ENCODE measurements around the gene OR6J1. TPM values are rescaled to one million over a fixed set of nuclear protein-coding genes. Genes with fewer than 3 reads are reported as not detected.
"Not testable (repeated sequence)": the region's sequence is repeated elsewhere in the genome, so short reads cannot be mapped to it uniquely, and the experiment has no call there.

OR6J1 gene
- total RNA-seq, 2 donors from 2014 or later, result not detected

DNA sequence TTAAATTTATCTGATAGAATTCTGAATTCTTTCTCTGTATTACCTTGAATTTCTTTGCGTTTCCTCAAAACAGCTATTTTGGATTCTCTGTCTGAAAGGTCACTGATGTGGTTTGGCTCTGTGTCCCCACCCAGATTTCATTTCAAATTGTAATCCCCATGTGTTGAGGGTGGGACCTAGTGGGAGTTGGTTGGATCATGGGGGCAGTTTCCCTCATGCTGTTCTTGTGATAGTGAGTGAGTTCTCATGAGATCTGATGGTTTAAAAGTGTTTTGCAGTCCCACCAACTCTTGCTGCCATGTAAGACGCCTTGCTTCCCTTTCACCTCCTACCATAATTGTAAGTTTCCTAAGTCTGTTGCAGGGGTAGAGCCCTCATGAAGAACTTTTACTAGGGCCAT lies 34.1 kb upstream of the OR6J1 start:
- no peaks in the 10 kb centered on the region for H3K27me3 ChIP-seq
- no peaks in the 10 kb centered on the region for H3K36me3 ChIP-seq
- H3K27ac ChIP-seq, result no peak overlapping the region
- H3K4me1 ChIP-seq, result no peaks in the 10 kb centered on the region
- TF ChIP-seq, protein P1, sequence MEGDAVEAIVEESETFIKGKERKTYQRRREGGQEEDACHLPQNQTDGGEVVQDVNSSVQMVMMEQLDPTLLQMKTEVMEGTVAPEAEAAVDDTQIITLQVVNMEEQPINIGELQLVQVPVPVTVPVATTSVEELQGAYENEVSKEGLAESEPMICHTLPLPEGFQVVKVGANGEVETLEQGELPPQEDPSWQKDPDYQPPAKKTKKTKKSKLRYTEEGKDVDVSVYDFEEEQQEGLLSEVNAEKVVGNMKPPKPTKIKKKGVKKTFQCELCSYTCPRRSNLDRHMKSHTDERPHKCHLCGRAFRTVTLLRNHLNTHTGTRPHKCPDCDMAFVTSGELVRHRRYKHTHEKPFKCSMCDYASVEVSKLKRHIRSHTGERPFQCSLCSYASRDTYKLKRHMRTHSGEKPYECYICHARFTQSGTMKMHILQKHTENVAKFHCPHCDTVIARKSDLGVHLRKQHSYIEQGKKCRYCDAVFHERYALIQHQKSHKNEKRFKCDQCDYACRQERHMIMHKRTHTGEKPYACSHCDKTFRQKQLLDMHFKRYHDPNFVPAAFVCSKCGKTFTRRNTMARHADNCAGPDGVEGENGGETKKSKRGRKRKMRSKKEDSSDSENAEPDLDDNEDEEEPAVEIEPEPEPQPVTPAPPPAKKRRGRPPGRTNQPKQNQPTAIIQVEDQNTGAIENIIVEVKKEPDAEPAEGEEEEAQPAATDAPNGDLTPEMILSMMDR (IDR thresholded peaks at IDR 0.05), result no peak
- H3K4me3 ChIP-seq, result no peak overlapping the region
- no peak for DNase-seq (ENCODE audit: low spot score)
- no peaks in the 10 kb centered on the region for H3K9me3 ChIP-seq

DNA sequence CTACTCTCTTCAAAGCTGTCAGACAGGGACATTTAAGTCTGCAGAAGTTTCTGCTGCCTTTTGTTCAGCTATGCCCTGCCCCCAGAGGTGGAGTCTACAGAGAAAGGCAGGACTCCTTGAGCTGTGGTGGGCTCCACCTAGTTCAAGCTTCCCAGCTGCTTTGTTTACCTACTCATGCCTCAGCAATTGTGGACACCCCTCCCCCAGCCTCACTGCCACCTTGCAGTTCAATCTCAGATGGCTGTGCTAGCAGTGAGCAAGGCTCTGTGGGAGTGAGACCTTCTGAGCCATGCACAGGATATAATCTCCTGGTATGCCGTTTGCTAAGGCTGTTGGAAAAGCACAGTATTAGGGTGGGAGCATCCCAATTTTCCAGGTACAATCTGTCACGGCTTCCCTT lies 33.4 kb upstream of the OR6J1 start:
- not testable (repeated sequence) for H3K36me3 ChIP-seq; H3K4me3 ChIP-seq; H3K27me3 ChIP-seq; H3K4me1 ChIP-seq; H3K27ac ChIP-seq; H3K9me3 ChIP-seq; DNase-seq (ENCODE audit: low spot score)

DNA sequence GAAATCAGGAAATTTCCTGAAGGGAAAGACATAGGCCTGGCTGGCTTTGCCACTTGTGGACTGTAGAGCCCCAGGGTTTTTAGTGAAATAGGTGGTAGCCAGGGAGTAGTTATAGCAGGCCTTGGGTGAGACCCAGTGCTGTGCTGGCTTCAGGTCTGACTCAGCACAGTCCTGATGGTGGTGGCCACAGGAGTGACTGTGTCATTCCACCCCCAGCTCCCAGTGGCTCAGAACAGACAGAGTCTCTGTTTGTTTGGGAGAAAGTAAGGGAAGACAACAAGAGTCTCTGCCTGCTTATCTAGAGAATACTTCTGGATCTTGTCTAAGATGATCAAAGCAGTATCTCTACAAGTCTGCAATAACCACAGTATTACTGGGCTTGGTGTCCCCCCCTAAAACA lies 27.5 kb upstream of the OR6J1 start:
- H3K4me3 ChIP-seq, result no peak overlapping the region
- H3K36me3 ChIP-seq, result no peaks in the 10 kb centered on the region
- no peak for DNase-seq (ENCODE audit: low spot score)
- H3K27ac ChIP-seq, result no peak overlapping the region
- H3K27me3 ChIP-seq, result no peaks in the 10 kb centered on the region
- no peaks in the 10 kb centered on the region for H3K4me1 ChIP-seq
- TF ChIP-seq, protein P1 (IDR thresholded peaks at IDR 0.05), result no peak
- H3K9me3 ChIP-seq, result peaks cover 0 to 5% of the 10 kb centered on the region in 2 donors

DNA sequence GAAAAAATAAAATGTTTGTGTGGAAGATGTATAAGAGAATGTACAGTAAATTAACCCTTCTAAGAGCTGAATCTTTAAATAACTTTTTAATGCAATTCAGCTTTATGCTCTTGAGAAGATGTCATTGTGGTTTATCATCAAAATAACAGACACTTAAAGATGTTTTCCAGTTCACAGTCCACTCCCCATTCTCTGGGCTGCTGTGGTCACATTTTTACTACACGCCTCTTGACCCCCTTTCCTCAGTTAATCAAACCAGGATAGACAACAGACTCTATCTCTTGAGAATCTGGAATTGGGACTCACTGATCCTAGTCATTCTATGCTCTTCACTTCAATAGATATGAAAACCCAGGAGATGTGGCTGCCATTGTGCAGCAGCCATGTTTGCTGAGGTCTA lies 24.7 kb upstream of the OR6J1 start:
- Histone ChIP-seq H3K9me3 (peaks cover 0 to 5% of the 10 kb centered on the region in 2 donors), H3K4me1 (no peaks in the 10 kb centered on the region), H3K27ac (no peak overlapping the region), H3K36me3 (no peaks in the 10 kb centered on the region), H3K27me3 (no peaks in the 10 kb centered on the region), H3K4me3 (no peak overlapping the region)
- TF ChIP-seq, protein P1 (IDR thresholded peaks at IDR 0.05), result no peak
- no peak for DNase-seq (ENCODE audit: low spot score)

DNA sequence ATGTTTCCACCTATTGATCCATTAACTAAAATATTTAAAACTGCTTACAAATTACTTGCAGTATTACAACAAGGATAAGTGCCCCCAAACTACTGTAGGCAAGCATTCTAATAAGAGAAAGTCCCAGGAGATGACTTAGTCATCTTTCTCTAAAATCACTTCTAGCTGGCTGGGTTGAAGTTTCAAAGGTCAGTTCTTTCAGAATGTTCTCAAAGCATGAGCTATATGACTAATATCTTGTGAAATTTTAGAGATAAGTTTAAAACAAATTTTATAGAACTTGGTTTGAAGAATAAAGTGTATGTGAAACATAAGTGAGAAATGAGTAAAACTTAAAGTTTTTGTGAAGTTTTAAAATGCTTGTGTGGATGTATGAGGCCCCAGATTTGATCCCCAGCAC lies 24.3 kb upstream of the OR6J1 start:
- H3K9me3 ChIP-seq, result peaks cover 0 to 5% of the 10 kb centered on the region in 2 donors
- no peak overlapping the region for H3K27ac ChIP-seq
- TF ChIP-seq, protein P1 (IDR thresholded peaks at IDR 0.05), result no peak
- no peak for DNase-seq (ENCODE audit: low spot score)
- H3K4me3 ChIP-seq, result no peak overlapping the region
- H3K4me1 ChIP-seq, result no peaks in the 10 kb centered on the region
- no peaks in the 10 kb centered on the region for H3K36me3 ChIP-seq
- H3K27me3 ChIP-seq, result no peaks in the 10 kb centered on the region

DNA sequence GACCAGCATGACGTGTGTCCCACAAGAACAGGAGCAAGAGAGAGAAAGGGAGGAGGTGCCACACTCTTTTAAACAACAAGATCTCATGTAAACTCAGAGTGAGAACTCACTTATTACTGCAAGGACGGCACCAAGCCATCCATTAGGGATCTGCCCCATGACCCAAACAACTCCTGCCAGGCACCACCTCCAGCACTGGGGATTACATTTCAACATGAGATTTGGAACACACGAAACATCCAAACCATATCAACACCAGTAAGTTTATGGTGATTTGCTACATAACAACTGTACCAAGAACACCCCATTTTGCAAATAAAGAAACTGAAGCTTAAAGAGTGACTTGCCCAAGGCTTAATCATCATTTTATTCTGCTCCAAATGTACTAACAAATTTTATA lies 23.7 kb upstream of the OR6J1 start:
- Histone ChIP-seq H3K4me1 (no peaks in the 10 kb centered on the region), H3K27ac (no peak overlapping the region), H3K9me3 (peaks cover 0 to 4% of the 10 kb centered on the region in 2 donors), H3K27me3 (no peaks in the 10 kb centered on the region), H3K4me3 (no peak overlapping the region), H3K36me3 (no peaks in the 10 kb centered on the region)
- no peak for DNase-seq (ENCODE audit: low spot score)
- TF ChIP-seq, protein P1 (IDR thresholded peaks at IDR 0.05), result no peak

Data from right atrium auricular region (tissue), 2 donors.